Keratinocyte (primary cell): ENCODE measurements around the gene UBE3A. TPM values are rescaled to one million over a fixed set of nuclear protein-coding genes. Genes with fewer than 3 reads are reported as not detected.

ENCODE experiments used
- DNase-seq: peaks from one replicate; pipeline ENCODE4 v3.0.0-alpha.2; 2011; ENCODE audit warnings: low read depth, missing footprints, low spot score
- FAIRE-seq: peaks from 2 replicates; lab custom pipeline; 2011; peaks lifted over from hg19 to GRCh38; lab: Jason Lieb, UNC
- H2AFZ ChIP-seq: 2 replicates; pipeline ENCODE4 v1.6.0; 2012; ENCODE audit warnings: low read length, control low read depth, inconsistent platforms; ENCODE audit not compliant: control insufficient read depth
- H3K27ac ChIP-seq: 2 replicates; pipeline ENCODE4 v1.5.1; 2011; ENCODE audit warnings: low read length; ENCODE audit not compliant: control insufficient read depth, insufficient read depth
- H3K27me3 ChIP-seq: 3 replicates; pipeline ENCODE4 v1.6.0; 2011; ENCODE audit warnings: low read length; ENCODE audit not compliant: control insufficient read depth, insufficient read depth; ENCODE audit errors: extremely low read depth
- H3K36me3 ChIP-seq, 2 experiments: 2 replicates in 1 of 2; 3 replicates in 1 of 2; pipeline ENCODE4 v1.5.1; 2011; ENCODE audit warnings: low read length in 2 of 2, mild to moderate bottlenecking in 1 of 2; ENCODE audit not compliant: control insufficient read depth in 2 of 2, insufficient read depth in 2 of 2; ENCODE audit errors: extremely low read depth in 1 of 2
- H3K4me1 ChIP-seq: 3 replicates; pipeline ENCODE4 v1.5.1; 2011; ENCODE audit warnings: low read length; ENCODE audit not compliant: control insufficient read depth, insufficient read depth; ENCODE audit errors: extremely low read depth
- H3K4me2 ChIP-seq: 3 replicates; pipeline ENCODE4 v1.6.0; 2011; ENCODE audit warnings: low read depth, low read length; ENCODE audit not compliant: control insufficient read depth, insufficient read depth; ENCODE audit errors: extremely low read depth
- H3K4me3 ChIP-seq, 3 experiments: fragments of 200-600 bp in 1 of 3; sonication (generic) in 1 of 3; 2 replicates in 2 of 3; 3 replicates in 1 of 3; pipeline ENCODE4 v1.5.1; 2011 to 2016; ENCODE audit warnings: low read length in 3 of 3, mild to moderate bottlenecking in 3 of 3, control low read depth in 2 of 3, inconsistent platforms in 1 of 3, low read depth in 1 of 3, mixed read lengths in 1 of 3, mixed run types in 1 of 3, moderate library complexity in 1 of 3; ENCODE audit not compliant: control insufficient read depth in 2 of 3, insufficient read depth in 2 of 3; ENCODE audit errors: extremely low read depth in 1 of 3
- H3K79me2 ChIP-seq: 2 replicates; pipeline ENCODE4 v1.6.0; 2012; ENCODE audit warnings: low read length; ENCODE audit not compliant: control insufficient read depth, insufficient read depth
- H3K9ac ChIP-seq: 3 replicates; pipeline ENCODE4 v1.6.0; 2011; ENCODE audit warnings: low read length; ENCODE audit not compliant: control insufficient read depth, insufficient read depth; ENCODE audit errors: extremely low read depth
- H3K9me1 ChIP-seq: 3 replicates; pipeline ENCODE4 v1.6.0; 2011; ENCODE audit warnings: low read length; ENCODE audit not compliant: control insufficient read depth, insufficient read depth; ENCODE audit errors: extremely low read depth
- H3K9me3 ChIP-seq: 2 replicates; pipeline ENCODE4 v1.5.1; 2012; ENCODE audit warnings: low read depth, low read length; ENCODE audit not compliant: control insufficient read depth
- H4K20me1 ChIP-seq: 3 replicates; pipeline ENCODE4 v1.6.0; 2011; ENCODE audit warnings: low read length; ENCODE audit not compliant: control insufficient read depth, insufficient read depth; ENCODE audit errors: extremely low read depth
- CTCF ChIP-seq, 3 experiments: IDR thresholded peaks in 1 of 3; conservative IDR thresholded peaks in 1 of 3; optimal IDR thresholded peaks in 1 of 3; 2 replicates in 2 of 3; 3 replicates in 1 of 3; pipeline versions ENCODE3 to v1.5.1; 2011; ENCODE audit warnings: low read length in 3 of 3, mild to moderate bottlenecking in 3 of 3, moderate library complexity in 2 of 3, control low read depth in 1 of 3, inconsistent platforms in 1 of 3; ENCODE audit not compliant: insufficient read depth in 2 of 3; ENCODE audit errors: extremely low read depth in 1 of 3
- EZH2 ChIP-seq: IDR thresholded peaks from one replicate; pipeline ENCODE4 v1.6.1; 2012; ENCODE audit warnings: inconsistent platforms, mild to moderate bottlenecking, low read length, moderate library complexity
- dilution Hi-C: fragments of 300-500 bp; cut with MboI; formaldehyde crosslinking; loops from one replicate; pipeline ENCODE4 v1.7.0; 2020; ENCODE audit warnings: low sequenced_read_pairs; ENCODE audit not compliant: extremely low pct_ligation_motif_present
- polyA plus RNA-seq, 5 experiments: library from polyadenylated mRNA; depleted of rRNA in 3 of 5; stranded (reverse) in 3 of 5; stranded (forward) in 1 of 5; unstranded in 1 of 5; fragments of >200 nt; gene quantifications; 1 replicate in 1 of 5; 2 replicates in 3 of 5; 3 replicates in 1 of 5; pipeline versions ENCODE4 v1.2.1 to v1.2.3, GENCODE V29; 2011 to 2012; ENCODE audit warnings: missing spikeins in 2 of 5, low read depth in 1 of 5, low replicate concordance in 1 of 5

Gene UBE3A
- polyA plus RNA-seq, 1 donor (not counting 4 experiments of a cell fraction or from before 2014, with no cell fraction given), result 45.0 TPM

- H4K20me1 ChIP-seq, result no peaks in the 10 kb centered on the region
- H2AFZ ChIP-seq, result no peak overlapping the region
- FAIRE-seq (no peak), DNase-seq (no peak)
- dilution Hi-C loops, result no loop called here
- H3K79me2 ChIP-seq, result no peaks in the 10 kb centered on the region
- H3K27me3 ChIP-seq, result no peaks in the 10 kb centered on the region
- H3K9me1 ChIP-seq, result no peaks in the 10 kb centered on the region
- H3K4me1 ChIP-seq, result no peaks in the 10 kb centered on the region
- no peaks in the 10 kb centered on the region for H3K9me3 ChIP-seq
- H3K9ac ChIP-seq, result no peak overlapping the region
- no peak overlapping the region for H3K27ac ChIP-seq
- no peak overlapping the region for H3K4me2 ChIP-seq
- no peak overlapping the region for H3K4me3 ChIP-seq
- TF ChIP-seq EZH2, result no peak
- no peak for TF ChIP-seq CTCF (optimal IDR thresholded peaks at IDR 0.05 in 1 of 3, IDR thresholded peaks at IDR 0.05 in 1 of 3, conservative IDR thresholded peaks at IDR 0.05 in 1 of 3; ENCODE audit: extremely low read depth in 1 of 3, insufficient read depth in 2 of 3, low read length in 3 of 3)
- peaks cover 0 to 5% of the 10 kb centered on the region in 2 experiments for H3K36me3 ChIP-seq
Measured at GRCh38 chr15:25327686-25328085, 111.1 kb downstream of the UBE3A start.

GRCh38 chr15:25325187-25325586 lies 113.6 kb downstream of the UBE3A start:
- Histone ChIP-seq H3K9me1 (no peaks in the 10 kb centered on the region), H3K4me3 (no peak overlapping the region), H3K4me1 (no peaks in the 10 kb centered on the region), H3K27me3 (no peaks in the 10 kb centered on the region), H2AFZ (no peak overlapping the region), H3K27ac (no peak overlapping the region), H4K20me1 (no peaks in the 10 kb centered on the region), H3K79me2 (no peaks in the 10 kb centered on the region), H3K4me2 (no peak overlapping the region), H3K9ac (no peak overlapping the region), H3K36me3 (no peaks in the 10 kb centered on the region), H3K9me3 (no peaks in the 10 kb centered on the region)
- FAIRE-seq, result no peak
- no peak for TF ChIP-seq CTCF (optimal IDR thresholded peaks at IDR 0.05 in 1 of 3, IDR thresholded peaks at IDR 0.05 in 1 of 3, conservative IDR thresholded peaks at IDR 0.05 in 1 of 3; ENCODE audit: extremely low read depth in 1 of 3, insufficient read depth in 2 of 3, low read length in 3 of 3)
- TF ChIP-seq EZH2, result no peak
- DNase-seq, result no peak
- dilution Hi-C loops, result no loop called here
